HT1080 (cell line): Measurements from ENCODE around the gene LHFPL3. TPM values are rescaled to one million over a fixed set of nuclear protein-coding genes. Genes with fewer than 3 reads are reported as not detected.

Experiments used
- DNase-seq: peaks from one replicate; pipeline ENCODE4 v3.0.0-alpha.2; 2015; ENCODE audit warnings: low read depth
- total RNA-seq: library from RNA; depleted of rRNA; stranded (reverse); fragments of >200 nt; shearing (Covaris generic); gene quantifications from 2 replicates; pipeline ENCODE4 v1.2.3, GENCODE V29; 2014

Gene LHFPL3
- total RNA-seq, 1 experiment from 2014 or later: not detected

GRCh38 chr7:104795086-104795485 lies 466.7 kb downstream of the LHFPL3 start:
- no peak for DNase-seq

GRCh38 chr7:104795616-104796398 lies 467.4 kb downstream of the LHFPL3 start:
- peak; percentile 48 for DNase-seq

- no peak for DNase-seq
Observed at GRCh38 chr7:104800307-104800706, 471.9 kb downstream of the LHFPL3 start.

- DNase-seq: no peak
Observed at GRCh38 chr7:104801022-104801421, 472.6 kb downstream of the LHFPL3 start.

GRCh38 chr7:104803931-104804330 lies 475.5 kb downstream of the LHFPL3 start:
- DNase-seq: no peak

- no peak for DNase-seq
Observed at GRCh38 chr7:104804696-104805095, 476.3 kb downstream of the LHFPL3 start.

GRCh38 chr7:104805449-104806317 lies 477.3 kb downstream of the LHFPL3 start:
- no peak for DNase-seq

GRCh38 chr7:104807671-104808070 lies 479.3 kb downstream of the LHFPL3 start:
- no peak for DNase-seq

- DNase-seq: no peak
Observed at GRCh38 chr7:104809906-104810305, 481.5 kb downstream of the LHFPL3 start.

- DNase-seq: no peak
Observed at GRCh38 chr7:104814126-104814525, 485.7 kb downstream of the LHFPL3 start.

- DNase-seq: no peak
Observed at GRCh38 chr7:104814671-104815400, 486.4 kb downstream of the LHFPL3 start.

GRCh38 chr7:104816537-104816936 lies 488.1 kb downstream of the LHFPL3 start:
- DNase-seq: no peak

GRCh38 chr7:104818961-104819880 lies 490.8 kb downstream of the LHFPL3 start:
- no peak for DNase-seq

- DNase-seq: no peak
Observed at GRCh38 chr7:104820836-104821535, 492.6 kb downstream of the LHFPL3 start.

- no peak for DNase-seq
Observed at GRCh38 chr7:104823177-104823576, 494.8 kb downstream of the LHFPL3 start.

- DNase-seq: no peak
Observed at GRCh38 chr7:104825099-104825498, 496.7 kb downstream of the LHFPL3 start.

GRCh38 chr7:104826135-104826534 lies 497.7 kb downstream of the LHFPL3 start:
- no peak for DNase-seq

- no peak for DNase-seq
Observed at GRCh38 chr7:104836976-104837375, 508.6 kb downstream of the LHFPL3 start.

GRCh38 chr7:104838537-104839299 lies 510.3 kb downstream of the LHFPL3 start:
- no peak for DNase-seq
